EH (cell line): ENCODE measurements around the gene ITGA2.

Source experiments
- DNase-seq: peaks from one replicate; pipeline ENCODE4 v3.0.0-alpha.2; 2015; ENCODE audit warnings: low read depth

ITGA2 gene

DNA sequence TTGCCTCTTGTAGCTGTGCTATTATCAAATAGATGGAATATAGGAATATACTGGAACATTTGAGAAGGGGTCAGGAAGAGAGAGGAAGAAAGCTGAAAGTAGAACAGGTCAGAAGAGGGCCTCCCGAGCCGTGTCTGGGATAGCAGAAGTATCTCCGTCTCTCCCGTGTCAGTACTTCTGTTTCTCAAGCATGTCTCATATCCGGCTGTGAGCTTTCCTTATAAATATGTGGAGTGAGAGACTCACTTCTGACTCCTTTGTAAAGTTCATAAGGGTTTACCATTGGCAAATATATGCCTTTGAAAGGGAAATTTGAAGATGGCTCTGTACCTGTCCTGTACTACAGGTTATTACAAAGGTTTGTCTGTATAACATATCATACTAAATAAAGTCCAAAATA, 70.1 kb downstream of the ITGA2 start:
- no peak for DNase-seq

DNA sequence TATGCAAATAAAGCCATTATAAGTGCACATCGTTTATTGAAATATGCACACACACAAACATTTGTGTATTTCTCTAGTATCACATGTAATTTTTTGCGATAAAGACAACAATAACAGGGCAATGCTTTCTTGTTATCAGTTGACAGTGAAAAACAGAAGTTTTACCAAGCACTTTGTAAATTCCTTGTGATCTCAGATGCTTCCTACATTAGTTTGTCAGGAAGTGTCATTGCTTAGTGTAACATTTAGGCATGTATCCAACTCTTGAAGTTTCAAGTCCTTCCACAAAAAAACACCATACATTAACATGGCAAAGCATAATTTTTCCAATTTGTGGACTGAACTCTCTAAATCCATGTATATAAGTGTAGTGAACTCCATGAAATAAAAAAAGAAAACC, 74.0 kb downstream of the ITGA2 start:
- peak; percentile 50 for DNase-seq

DNA sequence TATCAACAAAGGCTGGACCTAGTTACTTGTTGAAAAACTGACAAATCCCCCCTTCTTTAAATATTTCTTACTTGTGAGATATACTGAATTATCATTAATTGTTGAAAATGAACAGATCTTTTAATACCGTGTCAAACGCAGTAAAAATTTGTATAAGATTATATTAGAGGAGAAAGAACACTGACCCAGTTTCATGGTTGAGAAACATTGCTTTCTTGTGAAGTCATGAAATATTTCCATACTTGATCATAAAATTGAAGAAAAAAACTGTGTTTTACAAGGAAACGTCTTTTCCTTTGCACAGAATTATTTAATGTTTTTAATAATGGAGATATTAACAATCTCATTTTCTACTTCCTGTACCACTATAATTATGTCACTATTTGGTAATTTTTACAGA, 74.6 kb downstream of the ITGA2 start:
- peak; percentile 17 for DNase-seq

DNA sequence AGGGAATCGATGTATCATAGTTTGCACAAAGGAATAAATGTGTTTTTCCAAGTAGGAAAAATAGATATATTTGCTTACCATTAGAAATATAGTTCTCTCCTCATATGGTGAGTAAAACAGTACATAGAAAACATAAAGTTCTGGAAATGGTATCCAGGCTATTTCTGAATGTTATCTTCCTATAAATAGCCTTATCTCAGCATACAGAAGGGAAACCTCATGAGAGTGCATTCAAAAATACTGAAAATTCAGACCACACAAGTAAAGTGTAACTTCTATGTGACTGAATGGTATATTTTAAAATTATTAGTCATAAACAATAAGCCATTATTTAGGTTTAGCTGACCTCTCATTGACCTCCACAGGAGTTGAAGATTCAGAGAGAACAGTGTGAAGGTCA, 76.9 kb downstream of the ITGA2 start:
- no peak for DNase-seq

DNA sequence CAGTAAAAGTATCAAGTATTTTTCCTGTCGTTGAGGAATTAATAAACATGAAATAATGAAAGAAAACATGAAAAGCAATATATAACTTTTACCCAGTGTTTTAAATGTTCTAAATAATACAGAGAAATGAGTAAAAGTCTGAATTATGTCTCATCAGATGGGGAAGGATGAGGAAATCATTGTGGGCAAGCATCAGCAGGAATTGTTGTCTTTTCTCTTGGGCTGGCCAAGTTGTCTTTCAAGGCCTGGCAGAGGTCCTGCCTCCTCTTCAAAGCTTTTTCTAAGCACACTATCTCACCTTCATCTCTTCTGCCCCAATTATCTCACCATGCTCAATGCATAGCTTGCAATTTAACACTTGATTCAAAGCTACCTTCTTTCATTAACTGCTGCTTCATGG, 78.5 kb downstream of the ITGA2 start:
- DNase-seq = peak; percentile 35

DNA sequence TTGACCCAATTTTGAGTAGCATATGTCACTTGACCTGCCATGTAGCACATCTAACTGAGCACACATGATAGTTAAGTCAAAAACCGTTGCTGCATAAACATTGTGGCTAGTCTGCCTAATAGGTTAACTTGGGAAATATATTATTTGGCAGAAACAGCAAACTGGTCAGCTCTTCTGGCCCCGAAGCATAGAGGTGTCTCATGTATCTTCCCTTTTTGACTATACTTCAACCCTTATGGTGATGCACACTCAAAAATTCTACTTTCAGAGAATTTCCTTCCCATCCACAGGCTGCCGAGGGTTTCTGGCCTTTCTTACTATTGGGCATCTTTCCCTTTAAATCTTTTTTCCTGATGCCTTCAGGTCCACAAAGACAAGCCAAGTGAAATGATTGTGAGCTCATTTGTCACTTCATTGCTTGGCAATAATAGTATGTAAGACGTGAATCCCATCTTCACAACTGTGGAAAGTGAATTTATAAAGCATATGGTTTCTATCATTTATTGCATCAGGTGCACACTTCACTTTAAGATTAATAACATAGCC, 79.2 kb downstream of the ITGA2 start:
- no peak for DNase-seq

DNA sequence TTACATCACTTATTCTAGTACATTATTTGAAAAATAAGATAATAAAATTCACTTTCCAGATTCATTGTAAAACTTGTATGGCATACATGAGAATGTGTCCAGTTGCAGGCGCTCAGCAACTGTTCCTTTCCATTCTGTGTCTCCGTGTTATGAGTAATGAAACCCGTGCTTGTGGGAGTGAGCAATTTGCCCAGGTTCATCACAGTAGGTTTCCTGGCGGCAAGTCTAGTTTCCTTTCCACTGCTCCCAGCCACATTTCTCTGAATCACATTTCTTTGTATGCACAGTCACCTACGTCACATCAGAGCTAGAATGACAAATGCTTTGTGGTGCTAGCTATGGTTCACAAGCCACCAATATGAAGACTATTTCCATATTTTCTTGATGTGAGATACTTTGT, 80.5 kb downstream of the ITGA2 start:
- peak; percentile 81 for DNase-seq

DNA sequence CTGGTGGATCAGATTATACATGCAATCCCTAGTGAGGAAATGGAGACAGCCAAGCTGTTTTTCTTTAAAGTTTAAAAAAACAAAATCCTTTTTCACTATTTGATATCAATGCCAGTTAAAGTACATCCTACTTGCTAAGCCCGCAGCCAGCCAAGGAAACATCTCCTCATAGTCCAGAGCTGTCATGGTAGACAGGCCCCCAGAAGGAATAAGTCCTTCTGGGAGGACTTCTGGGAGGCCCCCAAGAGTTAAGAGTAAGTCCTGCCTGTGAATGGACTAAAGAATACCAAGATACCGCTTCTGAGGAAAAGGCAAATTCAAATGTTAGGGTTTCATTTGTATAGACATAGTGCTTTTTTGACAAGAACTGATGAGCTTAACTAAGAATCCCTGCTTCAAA, 82.1 kb downstream of the ITGA2 start:
- DNase-seq = no peak

DNA sequence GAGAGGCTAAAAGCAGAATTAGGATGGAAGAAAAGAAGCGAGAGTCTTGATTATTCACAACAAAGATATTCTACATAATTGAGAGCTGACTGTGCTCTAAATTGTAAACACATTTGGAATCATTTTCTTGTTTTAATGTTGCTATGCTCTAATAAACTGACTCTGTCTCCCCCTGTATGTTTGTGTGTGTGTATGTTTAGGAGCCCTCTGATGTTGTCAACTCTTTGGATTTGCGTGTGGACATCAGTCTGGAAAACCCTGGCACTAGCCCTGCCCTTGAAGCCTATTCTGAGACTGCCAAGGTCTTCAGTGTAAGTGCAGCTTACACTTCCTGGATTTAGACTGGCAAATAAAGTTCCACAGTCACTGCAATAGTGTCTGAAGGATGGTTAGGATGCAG, 82.6 kb downstream of the ITGA2 start:
- DNase-seq = peak; percentile 78

DNA sequence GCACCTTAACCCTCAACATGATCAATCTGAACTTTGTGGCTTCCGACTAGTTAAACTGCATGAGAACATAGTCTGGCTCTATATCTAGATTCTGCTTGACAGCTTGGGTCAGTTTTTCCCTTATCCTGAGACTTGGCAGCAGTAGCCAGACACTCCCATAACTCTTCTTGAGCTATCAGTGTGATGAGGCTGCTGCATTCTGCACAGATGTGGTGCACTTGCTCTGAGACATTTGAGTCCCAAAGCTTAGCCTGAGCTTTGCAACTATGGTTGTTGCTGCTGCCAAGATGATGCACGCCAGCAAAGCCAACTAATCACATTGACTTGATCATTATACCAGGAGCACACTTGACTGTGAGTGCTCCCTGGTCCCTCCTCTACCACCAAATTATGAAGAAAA, 84.2 kb downstream of the ITGA2 start:
- DNase-seq = no peak

DNA sequence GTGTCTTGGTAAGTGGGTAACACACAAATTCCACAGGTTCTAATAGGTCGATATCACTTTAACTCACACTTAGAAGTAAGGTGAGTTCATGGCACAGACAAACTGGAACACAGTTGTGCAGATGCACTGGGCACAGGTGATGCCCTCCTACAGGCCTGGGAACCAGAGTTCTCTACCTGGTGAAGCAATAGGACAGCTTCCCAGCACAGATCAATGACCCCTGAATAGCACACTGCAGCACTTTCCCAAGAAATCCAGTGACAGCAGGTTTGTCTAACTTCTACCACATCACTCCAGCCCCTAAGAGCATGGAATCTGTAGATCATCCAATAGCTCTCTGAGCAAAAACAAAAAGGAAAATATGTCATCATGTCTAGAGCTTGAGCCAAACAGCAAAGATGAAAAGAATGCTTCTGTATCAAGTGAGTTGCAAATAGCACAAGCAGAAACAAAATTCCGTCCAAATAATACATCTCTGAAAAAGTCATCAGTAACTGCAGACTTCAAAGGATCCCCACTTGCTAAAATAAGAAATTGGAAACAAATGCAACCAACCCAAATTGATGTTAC, 86.9 kb downstream of the ITGA2 start:
- no peak for DNase-seq

DNA sequence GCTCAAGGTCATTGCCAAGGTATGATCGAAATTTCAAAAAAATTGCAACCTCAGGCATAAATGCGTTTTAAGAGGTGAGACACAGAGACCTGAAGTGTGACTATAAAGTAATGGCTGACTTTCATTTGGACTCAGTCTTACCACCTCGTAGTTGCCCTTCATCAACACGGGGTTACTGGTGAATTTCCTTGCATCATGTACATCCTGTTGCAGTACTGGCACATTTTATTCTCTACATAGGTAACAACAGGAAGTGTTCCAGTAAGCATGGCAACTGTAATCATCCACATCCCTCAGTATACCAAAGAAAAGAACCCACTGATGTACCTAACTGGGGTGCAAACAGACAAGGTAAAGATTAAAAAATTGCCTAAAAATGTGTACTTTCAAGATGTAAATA, 91.1 kb downstream of the ITGA2 start:
- DNase-seq = no peak

DNA sequence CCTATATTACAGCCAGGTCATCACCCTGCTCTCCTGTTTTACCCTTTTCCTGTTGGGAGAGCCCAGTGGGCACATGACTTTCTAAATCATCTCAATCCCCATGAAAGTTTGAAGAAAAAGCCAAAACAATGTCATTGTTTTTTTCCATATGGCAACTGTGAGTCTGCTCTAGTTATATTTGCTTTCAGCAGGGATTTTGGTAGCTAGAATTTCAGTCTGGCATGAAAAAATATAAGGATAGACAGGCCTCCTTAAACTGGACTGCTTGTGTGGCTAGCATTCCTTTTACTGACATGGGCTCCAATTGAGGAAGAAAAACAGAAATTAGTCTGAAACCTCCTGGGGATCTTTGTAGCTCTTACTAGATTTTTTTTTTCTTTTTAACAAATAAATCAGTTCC, 94.8 kb downstream of the ITGA2 start:
- no peak for DNase-seq

DNA sequence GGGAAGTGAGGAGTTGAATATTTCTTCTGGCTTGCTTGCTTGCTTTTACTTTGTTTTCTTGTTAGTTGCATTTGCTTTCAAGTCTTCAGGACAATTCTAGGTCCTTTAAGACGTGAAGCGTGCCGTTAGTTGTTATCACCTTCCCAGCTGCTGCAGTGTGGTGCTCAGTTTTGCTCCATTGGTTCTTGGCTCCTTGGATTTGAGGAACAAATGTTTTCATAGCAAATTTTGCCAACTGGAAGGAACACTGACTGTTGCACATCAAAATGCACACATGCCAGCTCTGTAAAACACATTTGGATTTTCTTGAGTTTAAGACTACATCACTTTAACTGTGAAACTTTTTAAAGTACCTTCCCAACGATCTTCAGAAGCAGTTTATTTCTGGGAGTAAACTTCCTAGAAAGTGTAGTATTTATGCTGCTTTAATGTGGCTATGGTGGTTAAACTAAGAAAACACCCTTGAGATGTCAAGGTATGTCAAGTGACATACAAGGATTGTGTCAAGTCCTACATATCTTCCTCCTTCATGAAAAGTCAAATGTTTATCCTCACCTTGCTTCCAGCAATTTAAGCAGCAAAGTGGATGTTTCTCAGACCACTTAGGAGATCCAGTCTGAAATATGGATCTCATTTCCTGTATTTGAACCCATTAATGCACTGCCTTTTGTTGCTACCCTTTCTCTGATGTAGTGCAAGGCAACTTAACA, 95.5 kb downstream of the ITGA2 start:
- no peak for DNase-seq

DNA sequence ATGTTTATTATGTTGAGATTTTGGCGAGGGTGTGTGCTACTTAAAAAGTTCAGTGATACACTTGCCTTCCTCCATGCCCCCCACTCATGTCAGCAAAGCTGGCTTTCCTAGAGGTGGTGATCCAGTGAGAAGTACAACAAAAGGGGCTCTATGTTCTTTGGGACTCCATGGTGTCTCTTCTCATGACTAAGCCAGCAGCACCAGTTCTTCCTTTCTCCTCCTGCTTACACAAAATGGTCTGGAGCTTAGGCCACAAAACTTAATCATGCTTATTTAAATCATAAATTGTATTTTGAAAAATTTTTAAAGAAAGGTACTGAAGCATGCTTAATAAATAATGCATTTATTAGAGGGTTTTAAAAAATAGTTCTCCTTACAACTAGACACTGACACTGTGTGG, 98.0 kb downstream of the ITGA2 start:
- DNase-seq = no peak

DNA sequence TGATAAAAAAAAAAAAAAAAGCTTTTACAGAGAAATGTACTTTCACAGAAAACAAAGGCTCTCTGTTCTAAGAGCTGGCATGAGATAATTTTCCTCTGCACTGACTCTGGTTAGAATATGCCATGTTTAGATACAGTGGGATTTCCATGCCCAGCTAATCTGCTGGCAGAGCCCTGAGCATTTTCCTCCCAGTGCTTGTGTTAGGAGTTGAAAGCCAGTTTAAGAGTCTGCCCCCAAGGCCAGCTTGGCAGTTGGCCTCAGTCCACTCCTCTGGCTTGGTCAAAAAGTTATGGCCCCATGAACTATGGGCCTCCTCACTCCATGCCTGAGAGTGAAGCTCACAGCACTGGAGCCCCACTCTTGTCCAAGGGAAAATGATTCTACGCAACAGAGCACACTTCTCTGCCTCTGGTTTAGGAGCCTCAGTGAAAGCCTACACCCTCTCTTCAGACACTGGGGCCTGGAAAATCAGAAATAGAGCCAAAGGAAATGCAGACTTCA, 98.5 kb downstream of the ITGA2 start:
- no peak for DNase-seq

DNA sequence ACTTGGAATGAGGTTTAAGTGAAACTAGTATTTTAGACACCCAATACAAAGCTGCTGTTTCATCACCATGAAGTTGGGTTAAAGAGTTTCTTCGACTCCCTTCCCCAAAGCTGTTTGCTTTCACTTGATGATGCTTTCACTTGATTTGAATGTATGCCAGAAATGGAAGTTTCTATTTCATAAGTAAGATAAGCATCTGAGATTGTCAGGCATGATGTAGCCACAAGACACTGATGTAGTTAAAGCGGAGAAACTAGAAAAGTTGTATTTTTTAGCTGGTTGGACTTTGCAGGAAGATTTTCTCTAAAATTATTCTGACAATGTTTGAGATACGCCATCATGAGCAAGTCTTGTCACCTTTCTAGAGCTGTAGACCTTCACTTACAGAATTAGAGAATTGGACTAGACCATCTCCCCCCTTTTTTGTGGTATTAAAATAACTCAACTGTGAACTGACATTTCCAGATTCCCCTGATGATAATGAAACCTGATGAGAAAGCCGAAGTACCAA, 100.4 kb downstream of the ITGA2 start:
- peak; percentile 41 for DNase-seq

DNA sequence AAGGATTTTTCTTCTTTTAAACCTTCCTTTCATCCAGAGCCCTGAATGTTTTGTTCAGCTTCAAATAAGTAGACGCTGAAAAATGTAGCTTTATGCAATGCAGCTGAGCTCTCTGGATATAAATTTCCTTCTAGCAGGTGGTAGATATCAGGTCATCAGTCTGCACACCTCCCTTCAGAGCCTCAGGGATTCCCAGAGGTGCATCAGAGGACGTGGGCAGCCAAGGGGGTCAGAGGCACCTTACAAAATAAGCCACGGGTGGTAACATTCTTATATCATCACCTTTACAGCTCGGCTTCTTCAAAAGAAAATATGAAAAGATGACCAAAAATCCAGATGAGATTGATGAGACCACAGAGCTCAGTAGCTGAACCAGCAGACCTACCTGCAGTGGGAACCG, 101.1 kb downstream of the ITGA2 start:
- DNase-seq = no peak

DNA sequence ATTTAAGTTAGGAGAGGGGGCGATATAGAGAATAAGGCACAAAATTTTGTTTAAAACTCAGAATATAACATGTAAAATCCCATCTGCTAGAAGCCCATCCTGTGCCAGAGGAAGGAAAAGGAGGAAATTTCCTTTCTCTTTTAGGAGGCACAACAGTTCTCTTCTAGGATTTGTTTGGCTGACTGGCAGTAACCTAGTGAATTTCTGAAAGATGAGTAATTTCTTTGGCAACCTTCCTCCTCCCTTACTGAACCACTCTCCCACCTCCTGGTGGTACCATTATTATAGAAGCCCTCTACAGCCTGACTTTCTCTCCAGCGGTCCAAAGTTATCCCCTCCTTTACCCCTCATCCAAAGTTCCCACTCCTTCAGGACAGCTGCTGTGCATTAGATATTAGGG, 102.1 kb downstream of the ITGA2 start:
- peak; percentile 78 for DNase-seq

DNA sequence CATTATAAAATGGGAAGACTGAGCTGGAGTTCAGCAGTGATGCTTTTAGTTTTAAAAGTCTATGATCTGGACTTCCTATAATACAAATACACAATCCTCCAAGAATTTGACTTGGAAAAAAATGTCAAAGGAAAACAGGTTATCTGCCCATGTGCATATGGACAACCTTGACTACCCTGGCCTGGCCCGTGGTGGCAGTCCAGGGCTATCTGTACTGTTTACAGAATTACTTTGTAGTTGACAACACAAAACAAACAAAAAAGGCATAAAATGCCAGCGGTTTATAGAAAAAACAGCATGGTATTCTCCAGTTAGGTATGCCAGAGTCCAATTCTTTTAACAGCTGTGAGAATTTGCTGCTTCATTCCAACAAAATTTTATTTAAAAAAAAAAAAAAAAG, 103.1 kb downstream of the ITGA2 start:
- DNase-seq = no peak

DNA sequence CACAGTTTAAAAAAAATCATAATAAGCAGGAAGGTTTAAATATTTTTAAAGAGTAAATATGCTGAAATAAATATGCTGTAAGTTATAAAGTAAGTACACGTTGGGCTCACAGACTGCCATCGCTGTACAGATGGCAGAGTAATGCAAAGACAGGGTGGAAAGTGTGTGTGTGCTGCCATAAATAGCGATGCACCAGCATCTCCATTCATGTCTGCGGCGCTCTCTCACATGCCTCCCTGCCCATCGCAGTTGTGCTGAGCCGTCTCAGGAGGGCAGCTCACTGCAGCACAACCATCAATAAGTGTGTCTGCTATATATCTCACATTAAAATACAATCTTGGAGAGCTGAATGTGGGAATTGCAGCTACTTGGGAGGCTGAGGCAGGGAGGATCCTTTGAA, 106.1 kb downstream of the ITGA2 start:
- no peak for DNase-seq

DNA sequence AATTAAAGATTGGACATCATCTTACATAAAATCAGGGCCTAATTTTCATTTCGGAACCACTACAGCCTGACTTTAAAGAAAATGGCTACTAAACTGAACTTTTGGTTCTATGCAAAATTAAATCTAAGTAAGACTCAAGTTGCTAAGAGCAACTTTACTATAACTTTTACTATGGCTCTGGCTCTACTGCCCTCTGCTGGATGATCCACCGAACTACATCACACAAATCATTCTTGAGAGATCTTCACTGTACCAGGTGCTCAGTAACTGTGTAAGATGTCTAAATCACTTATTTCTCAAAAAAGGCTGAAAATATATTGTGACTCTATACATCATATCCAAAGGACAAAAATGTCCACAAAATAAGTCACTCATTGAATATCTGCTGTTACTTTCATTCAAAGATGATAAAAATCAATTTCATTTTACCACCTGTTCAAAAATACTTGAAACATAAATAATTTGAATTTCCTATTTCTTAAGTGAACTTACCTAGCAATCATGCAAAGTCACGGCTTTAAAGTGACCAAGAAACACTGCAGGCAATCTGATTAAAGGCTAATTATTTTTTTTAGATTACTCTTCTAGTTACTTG, 106.9 kb downstream of the ITGA2 start:
- DNase-seq = peak; percentile 68

DNA sequence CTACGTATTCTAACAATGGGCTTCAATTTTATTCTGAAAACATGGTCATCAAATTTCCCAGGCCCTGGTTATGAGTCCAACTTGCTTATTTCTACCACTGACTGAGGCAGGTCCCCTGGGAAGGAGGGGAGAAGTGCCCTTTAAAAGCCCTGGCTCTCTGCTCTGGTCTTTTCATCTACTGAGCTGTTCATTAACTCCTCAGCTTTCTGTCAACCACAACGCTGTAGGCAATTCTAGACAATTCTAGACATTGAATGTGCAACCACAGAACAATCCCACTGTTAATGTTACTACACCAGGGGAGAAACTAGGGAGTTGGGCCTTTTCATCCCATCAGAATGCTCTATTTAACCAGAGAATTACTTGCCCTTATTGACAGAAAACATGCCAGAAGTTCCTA, 110.4 kb downstream of the ITGA2 start:
- peak; percentile 72 for DNase-seq
